Psoas muscle (tissue), 8 donors: ENCODE results near the gene ANO3. TPM values are rescaled to one million over a fixed set of nuclear protein-coding genes. Genes with fewer than 3 reads are reported as not detected.

Source experiments
- ATAC-seq, 4 donors: fragments of 200-7000 bp; cut with Tn5 transposase; one replicate each; pipeline ENCODE4 v1.9.1; 2020; ENCODE audit warnings: moderate library complexity in 3 of 4, mild to moderate bottlenecking in 2 of 4
- DNase-seq, 2 donors: peaks; one replicate each; pipeline ENCODE4 v3.0.0-alpha.2; 2020
- H3K27ac ChIP-seq: fragments of 200-600 bp; one replicate; pipeline ENCODE4 v1.8.0; 2022
- H3K27me3 ChIP-seq, 3 donors: fragments of 200-600 bp in 1 of 3; one replicate each; pipeline versions ENCODE4 v1.6.1 to v1.8.0; 2013 to 2022; ENCODE audit warnings: low read length in 2 of 3, mild to moderate bottlenecking in 2 of 3, moderate library complexity in 1 of 3; ENCODE audit not compliant: insufficient read depth in 3 of 3
- H3K36me3 ChIP-seq, 2 donors: fragments of 200-600 bp in 1 of 2; one replicate each; pipeline versions ENCODE4 v1.6.1 to v1.8.0; 2013 to 2022; ENCODE audit warnings: low read depth in 1 of 2, mild to moderate bottlenecking in 1 of 2, moderate library complexity in 1 of 2; ENCODE audit not compliant: insufficient read depth in 1 of 2
- H3K4me1 ChIP-seq: fragments of 200-600 bp; one replicate; pipeline ENCODE4 v1.8.0; 2022
- H3K4me3 ChIP-seq: fragments of 200-600 bp; one replicate; pipeline ENCODE4 v1.8.0; 2022; ENCODE audit warnings: mild to moderate bottlenecking
- H3K9me3 ChIP-seq: fragments of 200-600 bp; one replicate; pipeline ENCODE4 v1.8.0; 2022
- CTCF ChIP-seq: fragments of 200-600 bp; IDR thresholded peaks from one replicate; pipeline ENCODE4 v1.8.0; 2022; ENCODE audit warnings: antibody characterized with exemption
- WGBS, 3 donors: extraction: QIAGEN DNeasy Blood & Tissue Kit; methylation state at CpG; one replicate each; pipeline versions ENCODE4 v1.1.6 to v1.1.7; 2013; 5-methylcytosine and 5-hydroxymethylcytosine counted together
- intact Hi-C, 2 donors: fragments of 100-400 bp; cut with DNase I; formaldehyde crosslinking; loops; one replicate each; pipeline versions ENCODE4 v1.11.0 to v1.14.2; 2022
- polyA plus RNA-seq, 3 donors: library from polyadenylated mRNA; stranded (reverse); fragments of 200-250 nt; gene quantifications; one replicate each; pipeline ENCODE4 v1.2.3, GENCODE V29; 2013
- total RNA-seq, 4 donors: library from RNA; stranded (reverse); fragmentation: NEBNext Ultra II Directional in 2 of 4; extraction: Animal tissue kit (Norgen Biotek cat#: 25700) in 2 of 4; gene quantifications; one replicate each; pipeline versions ENCODE4 v1.2.1 to v1.2.4, GENCODE V29; 2021 to 2023
- donor health status: healthy with polysubstance abuse.
- donor health status: DM: no; HTN: no; CAD: no; lungs with moderate emphysema.
- donor health status: Bipolar disorder and iron deficiency.
- donor health status: healthy.
- donor health status: DM: yes; HTN: yes; CAD: no.
- donor health status: DM: no; HTN: no; CAD: no.
- donor health status: DM: no; HTN: no; CAD: no.
- donor health status: DM: yes; HTN: yes; CAD: no.

The ANO3 gene
- total and polyA plus RNA-seq, 7 donors: 0.01 TPM; not detected in 6

DNA sequence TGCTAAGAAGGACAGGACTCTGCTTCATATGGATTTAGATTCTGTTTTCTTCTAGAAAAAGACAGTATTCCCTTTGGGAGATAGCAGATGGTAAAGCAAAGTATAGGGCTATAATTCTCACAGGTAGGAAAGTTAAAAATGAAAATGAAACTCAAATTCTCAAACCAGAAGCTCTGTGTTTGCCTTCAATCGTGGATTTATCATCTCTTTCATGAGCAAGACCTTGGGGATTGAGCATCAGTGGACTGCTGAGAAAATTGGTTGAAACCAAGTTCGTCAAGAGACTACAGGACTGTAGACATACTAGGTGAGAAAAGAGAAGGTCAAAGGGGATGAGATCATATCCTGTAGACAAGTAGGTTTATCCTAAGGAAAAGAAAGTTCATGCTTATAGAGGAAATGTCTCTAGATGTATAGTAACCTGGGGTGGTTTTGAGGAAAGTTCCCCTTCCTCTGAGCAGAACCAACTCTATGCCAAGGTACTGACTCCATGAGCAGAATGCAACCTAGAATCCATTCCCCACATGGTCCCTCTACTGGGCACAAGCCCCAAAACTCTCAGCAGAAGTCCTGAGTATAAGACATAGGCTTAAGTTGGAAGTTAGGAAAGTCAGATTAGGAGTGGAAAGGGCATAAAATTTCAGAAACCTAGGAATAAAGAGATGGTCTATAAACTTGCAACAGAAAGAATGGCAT lies 343.5 kb downstream of the ANO3 start:
- intact Hi-C loops: no loop called here
- 64 to 82% (median 76%) methylated on average over 2 of the region's 2 CpGs for WGBS, 3 donors
- no peaks in the 10 kb centered on the region for H3K36me3 ChIP-seq

GRCh38 chr11:26676641-26677040 lies 344.7 kb downstream of the ANO3 start:
- ATAC-seq: no peak
- H3K4me1 ChIP-seq: no peaks in the 10 kb centered on the region
- no peak for TF ChIP-seq CTCF

More for the DNA sequence above, 343.5 kb downstream of the ANO3 start:
- no peaks in the 10 kb centered on the region for H3K4me1 ChIP-seq
- H3K27me3 ChIP-seq: no peaks in the 10 kb centered on the region
- no peaks in the 10 kb centered on the region for H3K9me3 ChIP-seq
- H3K27ac ChIP-seq: no peak overlapping the region
- H3K4me3 ChIP-seq: no peak overlapping the region
- TF ChIP-seq CTCF: no peak
- ATAC-seq: no peak
- DNase-seq: no peak

GRCh38 chr11:26677566-26677965 lies 345.6 kb downstream of the ANO3 start:
- intact Hi-C loops: no loop called here
- Histone ChIP-seq H3K27me3 (no peaks in the 10 kb centered on the region), H3K27ac (no peak overlapping the region), H3K4me1 (no peaks in the 10 kb centered on the region), H3K36me3 (no peaks in the 10 kb centered on the region), H3K4me3 (no peak overlapping the region), H3K9me3 (no peaks in the 10 kb centered on the region)
- TF ChIP-seq CTCF: no peak
- ATAC-seq (no peak), DNase-seq (no peak)

More at GRCh38 chr11:26676641-26677040, 344.7 kb downstream of the ANO3 start:
- Histone ChIP-seq H3K27ac (no peak overlapping the region), H3K9me3 (no peaks in the 10 kb centered on the region), H3K27me3 (no peaks in the 10 kb centered on the region), H3K4me3 (no peak overlapping the region), H3K36me3 (no peaks in the 10 kb centered on the region)
- 90 to 95% (median 91%) methylated on average over 2 of the region's 2 CpGs for WGBS, 3 donors
- DNase-seq: no peak
- intact Hi-C loops: no loop called here

DNA sequence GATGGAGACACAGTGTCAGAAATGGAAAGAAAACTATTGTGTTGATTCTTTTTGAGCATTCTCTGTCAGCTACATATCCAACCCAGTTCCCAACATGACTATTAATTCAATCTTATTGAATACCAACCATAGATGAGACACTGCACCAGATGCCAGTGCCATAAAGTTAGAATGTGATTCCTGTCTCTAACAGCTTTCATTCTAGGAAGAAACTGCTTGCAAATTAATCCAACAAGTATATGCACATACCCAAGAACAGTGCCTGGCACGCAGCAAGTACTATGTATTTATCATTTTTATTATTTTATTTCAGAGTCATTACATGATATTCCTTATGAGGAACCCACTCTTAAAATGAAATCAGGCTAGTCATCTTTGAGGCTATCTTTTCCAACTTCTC lies 355.4 kb downstream of the ANO3 start:
- TF ChIP-seq CTCF: no peak
- no peak for DNase-seq
- intact Hi-C loops: no loop called here

GRCh38 chr11:26688701-26689100 lies 356.8 kb downstream of the ANO3 start:
- no peak overlapping the region for H3K4me3 ChIP-seq
- WGBS, 3 donors: 83 to 84% (median 83%) methylated on average over 4 of the region's 4 CpGs
- TF ChIP-seq CTCF: no peak
- intact Hi-C loops: no loop called here
- no peak for DNase-seq
- no peaks in the 10 kb centered on the region for H3K9me3 ChIP-seq
- no peaks in the 10 kb centered on the region for H3K27me3 ChIP-seq
- no peaks in the 10 kb centered on the region for H3K4me1 ChIP-seq
- no peaks in the 10 kb centered on the region for H3K36me3 ChIP-seq
- no peak for ATAC-seq
- H3K27ac ChIP-seq: no peak overlapping the region

More for the DNA sequence above, 355.4 kb downstream of the ANO3 start:
- Histone ChIP-seq H3K27me3 (no peaks in the 10 kb centered on the region), H3K36me3 (no peaks in the 10 kb centered on the region), H3K4me3 (no peak overlapping the region), H3K4me1 (no peaks in the 10 kb centered on the region), H3K9me3 (no peaks in the 10 kb centered on the region), H3K27ac (no peak overlapping the region)
- ATAC-seq: no peak
- WGBS, 3 donors: 78 to 84% (median 82%) methylated on average over 1 of the region's 1 CpG
